Measurements from ENCODE around the gene GOLPH3L. TPM values are rescaled to one million over a fixed set of nuclear protein-coding genes. Genes with fewer than 3 reads are reported as not detected.

GOLPH3L gene
- total and polyA plus RNA-seq, 2 experiments from 2014 or later: 23.5 to 29.6 TPM

GRCh38 chr1:150642296-150642695 lies 54.7 kb downstream of the GOLPH3L start:
- ATAC-seq (no peak), DNase-seq (ENCODE audit: low spot score) (no peak)
- H3K36me3 ChIP-seq (ENCODE audit: insufficient read depth): no peaks in the 10 kb centered on the region
- peak overlapping the region; percentile 61 for H3K4me2 ChIP-seq
- H3K9me2 ChIP-seq (ENCODE audit: insufficient read depth): no peaks in the 10 kb centered on the region
- H3K9me3 Mint-ChIP-seq: peaks cover 2% of the 10 kb centered on the region; the same call in 1 of the 3 replicates
- H2AFZ ChIP-seq: no peak overlapping the region
- TF ChIP-seq ZNF331 (CRISPR knock-in tag; IDR thresholded peaks at IDR 0.05; ENCODE audit: low read depth): no peak
- no peak for TF ChIP-seq REST (IDR thresholded peaks at IDR 0.05; ENCODE audit: unreplicated experiment)
- TF ChIP-seq EZH2phosphoT487 (IDR thresholded peaks at IDR 0.05; ENCODE audit: unreplicated experiment): no peak
- no peak for TF ChIP-seq EZH2 (IDR thresholded peaks at IDR 0.05; ENCODE audit: low read depth, unreplicated experiment)
- TF ChIP-seq ZNF462 (CRISPR knock-in tag; IDR thresholded peaks at IDR 0.05): no peak
- no peak for TF ChIP-seq ETS1 (IDR thresholded peaks at IDR 0.05)
- TF ChIP-seq NANOG (IDR thresholded peaks at IDR 0.05; ENCODE audit: borderline replicate concordance): no peak
- no peak for TF ChIP-seq POLR2AphosphoS5 (IDR thresholded peaks at IDR 0.05; ENCODE audit: low read depth)
- no peak for TF ChIP-seq STAT1 (IDR thresholded peaks at IDR 0.05; ENCODE audit: unreplicated experiment)
- TF ChIP-seq CREB1 (CRISPR knock-in tag; IDR thresholded peaks at IDR 0.05; ENCODE audit: low read depth): no peak
- no peak for TF ChIP-seq CTCF (conservative IDR thresholded peaks at IDR 0.05; ENCODE audit: low read depth in 2 of 2)
- no peak for TF ChIP-seq ZNF114 (CRISPR knock-in tag; IDR thresholded peaks at IDR 0.05)
- no peak for TF ChIP-seq JUNB (IDR thresholded peaks at IDR 0.05; ENCODE audit: unreplicated experiment)
- peaks cover 21% of the 10 kb centered on the region for H3K36me3 Mint-ChIP-seq (ENCODE audit: low read depth)
- H3K27me3 Mint-ChIP-seq (ENCODE audit: insufficient read depth, low read depth, poor library complexity): peaks cover 16% of the 10 kb centered on the region
- H3K27ac ChIP-seq (ENCODE audit: low read depth): peak overlapping the region; percentile 95
- H3K4me3 ChIP-seq: peak overlapping the region; percentile 23
- H3K27ac Mint-ChIP-seq: peak overlapping the region; percentile 97
- H3K4me1 ChIP-seq (ENCODE audit: insufficient read depth): peaks cover 38% of the 10 kb centered on the region
- H3F3A ChIP-seq (replicated peaks; ENCODE audit: low read depth): 0 out of 2 replicates have a peak, but pooled peaks cover 3% of the 10 kb centered on the region
- no peaks in the 10 kb centered on the region for H4K20me1 ChIP-seq (replicated peaks; ENCODE audit: insufficient read depth)
- H3K79me2 ChIP-seq (replicated peaks; ENCODE audit: insufficient read depth): no peaks in the 10 kb centered on the region
- no peaks in the 10 kb centered on the region for H3K27me3 ChIP-seq (ENCODE audit: insufficient read depth)
- H3K4me3 Mint-ChIP-seq: peak overlapping the region; percentile 10; the same call in 1 of the 3 replicates
- H3K4me1 Mint-ChIP-seq: peaks cover 29% of the 10 kb centered on the region

Measured in GM23338 (cell line).